Suprapubic skin (tissue), 3 donors: Measurements from ENCODE around the gene TTL.

Experiments used
- EP300 ChIP-seq: sonication (generic); formaldehyde crosslinking; IDR thresholded peaks from one replicate; pipeline ENCODE4 v1.6.1; 2017; ENCODE audit warnings: antibody characterized with exemption
- POLR2A ChIP-seq, 2 donors: fragments of 450-650 bp; IDR thresholded peaks; one replicate each; pipeline ENCODE4 v1.6.1; 2017; ENCODE audit warnings: antibody characterized with exemption in 2 of 2, mild to moderate bottlenecking in 2 of 2, moderate library complexity in 2 of 2
- TF ChIP-seq, protein P1 (sequence below), 2 donors: fragments of 200-600 bp in 1 of 2; fragments of 450-650 bp in 1 of 2; sonication (generic) in 1 of 2; IDR thresholded peaks; one replicate each; pipeline ENCODE4 v1.5.1; 2016 to 2019; ENCODE audit warnings: antibody characterized with exemption in 2 of 2, mild to moderate bottlenecking in 1 of 2, moderate library complexity in 1 of 2

DNA sequence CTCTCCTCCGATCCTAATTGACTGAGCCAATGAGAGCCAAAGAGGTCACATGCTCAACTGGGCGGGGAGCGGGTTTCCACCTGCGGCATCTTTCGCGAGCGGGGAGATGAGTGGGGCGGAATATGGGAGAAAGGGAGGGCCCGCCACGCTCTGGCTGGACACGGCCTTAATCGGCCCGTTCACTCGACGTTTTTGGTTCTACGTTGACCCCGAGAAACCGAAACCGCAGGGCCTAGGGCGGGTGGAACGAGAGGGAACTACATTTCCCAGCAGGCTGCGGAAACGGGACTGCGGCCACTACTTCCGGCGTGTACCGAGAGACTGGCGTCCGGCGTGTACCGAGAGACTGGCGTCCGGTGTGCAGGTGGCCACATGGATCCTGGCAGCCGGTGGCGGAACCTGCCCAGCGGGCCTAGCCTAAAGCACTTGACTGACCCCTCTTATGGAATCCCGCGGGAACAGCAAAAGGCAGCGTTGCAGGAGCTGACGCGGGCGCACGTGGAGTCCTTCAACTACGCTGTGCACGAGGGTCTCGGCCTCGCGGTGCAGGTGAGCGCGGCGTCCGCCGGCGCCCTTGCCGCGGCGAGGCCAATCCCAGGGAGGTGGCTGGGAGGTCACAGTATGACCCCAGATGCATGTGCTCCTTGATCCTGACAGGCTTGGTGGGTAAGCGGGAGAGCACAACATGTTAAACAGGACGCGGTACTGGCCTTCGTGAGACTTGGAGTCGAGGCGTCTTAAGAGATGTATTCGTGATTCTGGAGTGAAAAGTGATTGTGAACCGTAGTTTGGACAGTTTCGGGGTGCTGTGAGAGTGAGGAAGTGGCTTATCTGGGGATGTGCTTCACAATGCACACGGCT lies 60.4 kb downstream of the TTL start, which contains the start of gene POLR1B:
- TF ChIP-seq, protein P1, sequence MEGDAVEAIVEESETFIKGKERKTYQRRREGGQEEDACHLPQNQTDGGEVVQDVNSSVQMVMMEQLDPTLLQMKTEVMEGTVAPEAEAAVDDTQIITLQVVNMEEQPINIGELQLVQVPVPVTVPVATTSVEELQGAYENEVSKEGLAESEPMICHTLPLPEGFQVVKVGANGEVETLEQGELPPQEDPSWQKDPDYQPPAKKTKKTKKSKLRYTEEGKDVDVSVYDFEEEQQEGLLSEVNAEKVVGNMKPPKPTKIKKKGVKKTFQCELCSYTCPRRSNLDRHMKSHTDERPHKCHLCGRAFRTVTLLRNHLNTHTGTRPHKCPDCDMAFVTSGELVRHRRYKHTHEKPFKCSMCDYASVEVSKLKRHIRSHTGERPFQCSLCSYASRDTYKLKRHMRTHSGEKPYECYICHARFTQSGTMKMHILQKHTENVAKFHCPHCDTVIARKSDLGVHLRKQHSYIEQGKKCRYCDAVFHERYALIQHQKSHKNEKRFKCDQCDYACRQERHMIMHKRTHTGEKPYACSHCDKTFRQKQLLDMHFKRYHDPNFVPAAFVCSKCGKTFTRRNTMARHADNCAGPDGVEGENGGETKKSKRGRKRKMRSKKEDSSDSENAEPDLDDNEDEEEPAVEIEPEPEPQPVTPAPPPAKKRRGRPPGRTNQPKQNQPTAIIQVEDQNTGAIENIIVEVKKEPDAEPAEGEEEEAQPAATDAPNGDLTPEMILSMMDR (IDR thresholded peaks at IDR 0.05) = no peak
- TF ChIP-seq EP300 = no peak
- TF ChIP-seq POLR2A (IDR thresholded peaks at IDR 0.05) = no peak
